ENCODE data around the gene PRKD1. TPM values are rescaled to one million over a fixed set of nuclear protein-coding genes. Genes with fewer than 3 reads are reported as not detected.
A peak's percentile ranks its signal among the peaks of the same experiment; 100 is the strongest.

Gene PRKD1
- total RNA-seq, 1 donor: 28.6 TPM

GRCh38 chr14:29645117-29645516 is 282.5 kb downstream of the PRKD1 start:
- TF ChIP-seq CTCF (IDR thresholded peaks at IDR 0.05; ENCODE audit: extremely low read depth, low read depth, low read length): no peak
- Histone ChIP-seq H2AFZ (ENCODE audit: low read length) (no peak overlapping the region), H3K36me3 (ENCODE audit: insufficient read depth, low read length) (peaks cover 14% of the 10 kb centered on the region), H3K4me1 (ENCODE audit: insufficient read depth, low read length) (peaks cover 3% of the 10 kb centered on the region), H3K27me3 (ENCODE audit: insufficient read depth, low read length) (no peaks in the 10 kb centered on the region), H3K79me2 (ENCODE audit: insufficient read depth, low read length) (no peaks in the 10 kb centered on the region), H3K27ac (ENCODE audit: low read depth, low read length) (no peak overlapping the region), H4K20me1 (ENCODE audit: insufficient read depth, low read length) (no peaks in the 10 kb centered on the region), H3K4me2 (ENCODE audit: insufficient read depth, low read length) (no peak overlapping the region), H3K4me3 (ENCODE audit: insufficient read depth, low read length) (no peak overlapping the region), H3K9me3 (ENCODE audit: low read depth, low read length) (peaks cover 10% of the 10 kb centered on the region)
- DNase-seq (ENCODE audit: insufficient read length, low spot score, missing footprints): no peak

- peaks cover 9% of the 10 kb centered on the region for H3K36me3 ChIP-seq (ENCODE audit: insufficient read depth, low read length)
- no peak for DNase-seq (ENCODE audit: insufficient read length, low spot score, missing footprints)
- no peak overlapping the region for H3K27ac ChIP-seq (ENCODE audit: low read depth, low read length)
- H3K27me3 ChIP-seq (ENCODE audit: insufficient read depth, low read length): no peaks in the 10 kb centered on the region
- H3K4me1 ChIP-seq (ENCODE audit: insufficient read depth, low read length): peaks cover 3% of the 10 kb centered on the region
- TF ChIP-seq CTCF (IDR thresholded peaks at IDR 0.05; ENCODE audit: extremely low read depth, low read depth, low read length): no peak
- no peak overlapping the region for H3K4me3 ChIP-seq (ENCODE audit: insufficient read depth, low read length)
- no peak overlapping the region for H2AFZ ChIP-seq (ENCODE audit: low read length)
- no peaks in the 10 kb centered on the region for H3K79me2 ChIP-seq (ENCODE audit: insufficient read depth, low read length)
- H3K9me3 ChIP-seq (ENCODE audit: low read depth, low read length): peaks cover 10% of the 10 kb centered on the region
- H3K4me2 ChIP-seq (ENCODE audit: insufficient read depth, low read length): no peak overlapping the region
- H4K20me1 ChIP-seq (ENCODE audit: insufficient read depth, low read length): no peaks in the 10 kb centered on the region
Measured at GRCh38 chr14:29643433-29644211, 284.0 kb downstream of the PRKD1 start.

GRCh38 chr14:29637411-29637810 is 290.2 kb downstream of the PRKD1 start:
- no peak overlapping the region for H3K4me3 ChIP-seq (ENCODE audit: insufficient read depth, low read length)
- no peaks in the 10 kb centered on the region for H4K20me1 ChIP-seq (ENCODE audit: insufficient read depth, low read length)
- H3K4me2 ChIP-seq (ENCODE audit: insufficient read depth, low read length): peak overlapping the region; percentile 16
- no peaks in the 10 kb centered on the region for H3K27me3 ChIP-seq (ENCODE audit: insufficient read depth, low read length)
- H3K4me1 ChIP-seq (ENCODE audit: insufficient read depth, low read length): peaks cover 15% of the 10 kb centered on the region
- H3K9me3 ChIP-seq (ENCODE audit: low read depth, low read length): no peaks in the 10 kb centered on the region
- H3K79me2 ChIP-seq (ENCODE audit: insufficient read depth, low read length): no peaks in the 10 kb centered on the region
- peak; percentile 30 for DNase-seq (ENCODE audit: insufficient read length, low spot score, missing footprints)
- H3K36me3 ChIP-seq (ENCODE audit: insufficient read depth, low read length): peaks cover 30% of the 10 kb centered on the region
- H3K27ac ChIP-seq (ENCODE audit: low read depth, low read length): no peak overlapping the region
- TF ChIP-seq CTCF (IDR thresholded peaks at IDR 0.05; ENCODE audit: extremely low read depth, low read depth, low read length): no peak
- no peak overlapping the region for H2AFZ ChIP-seq (ENCODE audit: low read length)

- TF ChIP-seq CTCF (IDR thresholded peaks at IDR 0.05; ENCODE audit: extremely low read depth, low read depth, low read length): no peak
Measured at GRCh38 chr14:29636870-29637269, 290.8 kb downstream of the PRKD1 start.

More at GRCh38 chr14:29636870-29637269, 290.8 kb downstream of the PRKD1 start:
- Histone ChIP-seq H3K36me3 (ENCODE audit: insufficient read depth, low read length) (peaks cover 30% of the 10 kb centered on the region), H3K27me3 (ENCODE audit: insufficient read depth, low read length) (no peaks in the 10 kb centered on the region), H3K4me3 (ENCODE audit: insufficient read depth, low read length) (no peak overlapping the region), H3K4me1 (ENCODE audit: insufficient read depth, low read length) (peaks cover 15% of the 10 kb centered on the region), H3K79me2 (ENCODE audit: insufficient read depth, low read length) (no peaks in the 10 kb centered on the region), H4K20me1 (ENCODE audit: insufficient read depth, low read length) (no peaks in the 10 kb centered on the region), H2AFZ (ENCODE audit: low read length) (no peak overlapping the region), H3K9me3 (ENCODE audit: low read depth, low read length) (no peaks in the 10 kb centered on the region), H3K4me2 (ENCODE audit: insufficient read depth, low read length) (no peak overlapping the region), H3K27ac (ENCODE audit: low read depth, low read length) (no peak overlapping the region)
- DNase-seq (ENCODE audit: insufficient read length, low spot score, missing footprints): peak; percentile 30
